ENCODE results near the gene B3GNT5. TPM values are rescaled to one million over a fixed set of nuclear protein-coding genes. Genes with fewer than 3 reads are reported as not detected.

B3GNT5 gene
- total and polyA plus RNA-seq, 2 donors (not counting 3 experiments of a cell fraction or from before 2014, with no cell fraction given): 4.1 to 25.6 TPM

DNA sequence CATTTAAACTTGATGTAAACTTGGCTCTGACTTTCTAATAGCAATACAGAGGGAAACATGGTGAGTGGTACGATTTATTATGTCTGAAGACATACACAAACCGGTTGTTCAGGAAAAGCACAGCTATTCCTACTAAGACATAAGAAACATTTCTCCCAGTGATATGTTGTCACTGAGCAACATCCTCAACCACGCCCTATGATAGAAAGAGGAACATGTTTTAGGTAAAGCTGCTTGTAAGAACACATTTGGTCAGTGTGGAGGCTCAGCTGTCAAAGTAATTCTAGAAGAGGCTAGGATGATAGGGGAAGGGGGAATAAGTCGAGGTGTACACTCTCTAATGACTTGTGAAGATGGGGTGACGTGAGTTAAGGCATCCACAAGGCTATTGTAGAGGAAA is 42.7 kb upstream of the B3GNT5 start:
- CTCF ChIA-PET: no interaction called here
- intact Hi-C loops (cut with micrococcal nuclease): no loop called here

More for the DNA sequence above, 42.7 kb upstream of the B3GNT5 start:
- H3K4me1 ChIP-seq (ENCODE audit: control insufficient read depth, extremely low read depth, insufficient read depth, low read length): no peaks in the 10 kb centered on the region
- no peak overlapping the region for H3K4me2 ChIP-seq (ENCODE audit: insufficient read depth, low read length)
- no peaks in the 10 kb centered on the region for H3K36me3 ChIP-seq (ENCODE audit: control insufficient read depth in 2 of 2, extremely low read depth in 1 of 2, insufficient read depth in 2 of 2, low read length in 2 of 2)
- no peak for TF ChIP-seq FOS (IDR thresholded peaks at IDR 0.05; ENCODE audit: borderline replicate concordance, insufficient read depth, low read length)
- TF ChIP-seq, protein P1, sequence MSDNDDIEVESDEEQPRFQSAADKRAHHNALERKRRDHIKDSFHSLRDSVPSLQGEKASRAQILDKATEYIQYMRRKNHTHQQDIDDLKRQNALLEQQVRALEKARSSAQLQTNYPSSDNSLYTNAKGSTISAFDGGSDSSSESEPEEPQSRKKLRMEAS (IDR thresholded peaks at IDR 0.05; ENCODE audit: insufficient read depth, insufficient read length): no peak
- no peak for TF ChIP-seq POLR2A (IDR thresholded peaks at IDR 0.05; ENCODE audit: low read depth, low read length)
- no peak for TF ChIP-seq EZH2 (IDR thresholded peaks at IDR 0.05; ENCODE audit: borderline replicate concordance, low read depth, low read length, severe bottlenecking)
- no peak for TF ChIP-seq JUN (IDR thresholded peaks at IDR 0.05; ENCODE audit: borderline replicate concordance, insufficient read depth, insufficient read length, low read depth)
- TF ChIP-seq MYC (IDR thresholded peaks at IDR 0.05; ENCODE audit: low read depth, low read length): no peak
- no peak for TF ChIP-seq GATA2 (IDR thresholded peaks at IDR 0.05; ENCODE audit: insufficient read depth, insufficient read length, low read depth, low read length)
- no peak for TF ChIP-seq POLR2AphosphoS5 (IDR thresholded peaks at IDR 0.05; ENCODE audit: insufficient read depth, low read depth, low read length)
- TF ChIP-seq, protein P2, sequence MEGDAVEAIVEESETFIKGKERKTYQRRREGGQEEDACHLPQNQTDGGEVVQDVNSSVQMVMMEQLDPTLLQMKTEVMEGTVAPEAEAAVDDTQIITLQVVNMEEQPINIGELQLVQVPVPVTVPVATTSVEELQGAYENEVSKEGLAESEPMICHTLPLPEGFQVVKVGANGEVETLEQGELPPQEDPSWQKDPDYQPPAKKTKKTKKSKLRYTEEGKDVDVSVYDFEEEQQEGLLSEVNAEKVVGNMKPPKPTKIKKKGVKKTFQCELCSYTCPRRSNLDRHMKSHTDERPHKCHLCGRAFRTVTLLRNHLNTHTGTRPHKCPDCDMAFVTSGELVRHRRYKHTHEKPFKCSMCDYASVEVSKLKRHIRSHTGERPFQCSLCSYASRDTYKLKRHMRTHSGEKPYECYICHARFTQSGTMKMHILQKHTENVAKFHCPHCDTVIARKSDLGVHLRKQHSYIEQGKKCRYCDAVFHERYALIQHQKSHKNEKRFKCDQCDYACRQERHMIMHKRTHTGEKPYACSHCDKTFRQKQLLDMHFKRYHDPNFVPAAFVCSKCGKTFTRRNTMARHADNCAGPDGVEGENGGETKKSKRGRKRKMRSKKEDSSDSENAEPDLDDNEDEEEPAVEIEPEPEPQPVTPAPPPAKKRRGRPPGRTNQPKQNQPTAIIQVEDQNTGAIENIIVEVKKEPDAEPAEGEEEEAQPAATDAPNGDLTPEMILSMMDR (IDR thresholded peaks at IDR 0.05; ENCODE audit: extremely low read depth in 1 of 2, insufficient read depth in 1 of 2, low read depth in 1 of 2, low read length in 2 of 2): no peak
- no peaks in the 10 kb centered on the region for H3K9me3 ChIP-seq (replicated peaks; ENCODE audit: control insufficient read depth, insufficient read depth, low read length)
- H3K9ac ChIP-seq (replicated peaks; ENCODE audit: extremely low read depth, insufficient read depth, low read length): no peak overlapping the region
- no peak for DNase-seq (ENCODE audit: low read depth, low spot score)
- H3K27ac ChIP-seq (ENCODE audit: insufficient read depth, low read depth, low read length): no peak overlapping the region
- peaks cover 0 to 6% of the 10 kb centered on the region in 2 experiments for H3K27me3 ChIP-seq (ENCODE audit: control insufficient read depth in 2 of 2, insufficient read depth in 2 of 2, low read length in 2 of 2)
- no peak overlapping the region for H2AFZ ChIP-seq (ENCODE audit: low read depth, low read length)
- no peaks in the 10 kb centered on the region for H3K79me2 ChIP-seq (ENCODE audit: control insufficient read depth, insufficient read depth, low read length)
- no peak for FAIRE-seq
- BruUV-seq (replicated peaks): no TSS peak
- H4K20me1 ChIP-seq (replicated peaks; ENCODE audit: control insufficient read depth, extremely low read depth, insufficient read depth, low read length): no peaks in the 10 kb centered on the region
- dilution Hi-C loops (cut with MboI; ENCODE audit: extremely low pct_ligation_motif_present, low sequenced_read_pairs): no loop called here
- no peaks in the 10 kb centered on the region for H3K9me1 ChIP-seq (replicated peaks; ENCODE audit: control insufficient read depth, extremely low read depth, insufficient read depth, low read length)
- H3K4me3 ChIP-seq (replicated peaks in 1 of 3; ENCODE audit: insufficient read depth in 1 of 3, low read depth in 1 of 3, low read length in 3 of 3): no peak overlapping the region
- POLR2A ChIA-PET: no interaction called here
